ENCODE measurements around the gene HOOK2.

DNA sequence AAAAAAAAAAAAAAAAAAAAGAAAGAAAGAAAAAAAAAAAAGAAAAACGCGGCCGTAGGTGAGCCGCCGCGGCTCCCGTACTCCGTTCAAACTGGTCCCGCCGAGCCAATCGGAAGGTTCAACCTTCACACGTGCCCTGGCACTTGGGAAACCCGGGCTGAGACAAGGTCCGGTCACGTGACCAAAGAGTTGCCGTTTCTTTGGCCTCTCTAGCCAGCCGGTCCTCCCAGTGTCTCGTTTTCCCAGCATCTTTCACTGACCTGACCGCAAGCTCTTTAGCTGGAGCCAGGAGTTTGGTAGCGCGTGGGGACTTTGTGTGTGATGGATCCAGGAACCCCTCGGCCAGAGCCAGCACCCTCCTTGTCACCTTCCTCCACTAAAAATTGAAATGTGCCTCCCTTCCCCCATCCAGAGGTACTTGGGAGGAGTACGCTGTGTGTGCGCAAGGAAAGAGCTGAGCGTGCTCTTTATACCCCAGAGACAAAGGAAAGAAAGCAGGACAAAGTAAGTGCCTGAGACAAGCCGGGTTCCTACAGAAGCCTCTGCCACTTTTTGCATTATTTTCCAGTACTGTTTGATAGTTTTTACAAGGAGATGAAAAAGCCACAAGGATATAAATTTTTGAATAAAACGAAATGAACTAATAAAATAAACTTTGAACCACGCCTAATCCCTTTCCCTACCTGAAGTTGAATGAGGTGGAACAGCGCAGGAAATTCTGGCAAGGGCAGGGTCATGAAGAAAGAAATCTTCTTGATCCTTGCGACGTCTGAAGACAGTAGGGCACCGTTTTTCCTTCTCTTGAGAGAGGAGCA is 52.6 kb downstream of the HOOK2 start:
- TF ChIP-seq POLR2A (IDR thresholded peaks at IDR 0.05; ENCODE audit: low read length) (peak; percentile 76), GATA1 (IDR thresholded peaks at IDR 0.05; ENCODE audit: low read depth, low read length) (no peak)
